Thyroid gland (tissue), 4 donors: ENCODE measurements around the gene LRP1.

Experiments used
- CTCF ChIP-seq, 6 experiments: fragments of 200-600 bp in 3 of 6; fragments of 450-650 bp in 3 of 6; sonication (generic) in 3 of 6; IDR thresholded peaks; one replicate each; pipeline ENCODE4 v1.5.1; 2016 to 2019; ENCODE audit warnings: antibody characterized with exemption in 6 of 6, mild to moderate bottlenecking in 2 of 6, inconsistent platforms in 1 of 6, moderate library complexity in 1 of 6
- POLR2A ChIP-seq, 2 donors: fragments of 450-650 bp; IDR thresholded peaks; one replicate each; pipeline ENCODE4 v1.6.1; 2017; ENCODE audit warnings: antibody characterized with exemption in 2 of 2, mild to moderate bottlenecking in 2 of 2, moderate library complexity in 1 of 2

GRCh38 chr12:57154804-57155434, 26.6 kb downstream of the LRP1 start:
- TF ChIP-seq CTCF (IDR thresholded peaks at IDR 0.05) = no peak
- no peak for TF ChIP-seq POLR2A (IDR thresholded peaks at IDR 0.05)
